Lower leg skin (tissue), 4 donors: Measurements from ENCODE around the gene MCRIP2. TPM values are rescaled to one million over a fixed set of nuclear protein-coding genes. Genes with fewer than 3 reads are reported as not detected.

Experiments used
- DNase-seq, 2 donors: peaks; one replicate each; pipeline ENCODE4 v3.0.0-alpha.2; 2019; ENCODE audit warnings: low spot score in 2 of 2
- H3K4me3 ChIP-seq: fragments of 200-600 bp; sonication (generic); 2 replicates; pipeline ENCODE4 v1.5.1; 2017; ENCODE audit warnings: mild to moderate bottlenecking, low read depth; ENCODE audit not compliant: poor library complexity, severe bottlenecking
- POLR2A ChIP-seq, 2 donors: fragments of 450-650 bp; IDR thresholded peaks; one replicate each; pipeline ENCODE4 v1.6.1; 2016 to 2017; ENCODE audit warnings: antibody characterized with exemption in 2 of 2, mild to moderate bottlenecking in 1 of 2, moderate library complexity in 1 of 2
- WGBS, 2 donors: methylation state at CpG; one replicate each; pipeline ENCODE4 v1.1.5; 2018; 5-methylcytosine and 5-hydroxymethylcytosine counted together
- intact Hi-C: fragments of 100-400 bp; cut with DNase I; formaldehyde crosslinking; loops from one replicate; pipeline ENCODE4 v1.15.0; 2023; ENCODE audit warnings: low total_unique reads
- total RNA-seq, 4 donors: library from RNA; depleted of rRNA; stranded (reverse); fragments of >200 nt; gene quantifications; one replicate each; pipeline ENCODE4 v1.1.0, GENCODE V29; 2016
- TF ChIP-seq, protein P1 (sequence below), 3 donors: fragments of 450-650 bp; IDR thresholded peaks; one replicate each; pipeline ENCODE4 v1.5.1; 2016; ENCODE audit warnings: antibody characterized with exemption in 3 of 3, mild to moderate bottlenecking in 3 of 3, moderate library complexity in 2 of 3

The MCRIP2 gene
- total RNA-seq, 4 donors from 2014 or later: 10.5 to 31.3 (median 23.2) TPM

DNA sequence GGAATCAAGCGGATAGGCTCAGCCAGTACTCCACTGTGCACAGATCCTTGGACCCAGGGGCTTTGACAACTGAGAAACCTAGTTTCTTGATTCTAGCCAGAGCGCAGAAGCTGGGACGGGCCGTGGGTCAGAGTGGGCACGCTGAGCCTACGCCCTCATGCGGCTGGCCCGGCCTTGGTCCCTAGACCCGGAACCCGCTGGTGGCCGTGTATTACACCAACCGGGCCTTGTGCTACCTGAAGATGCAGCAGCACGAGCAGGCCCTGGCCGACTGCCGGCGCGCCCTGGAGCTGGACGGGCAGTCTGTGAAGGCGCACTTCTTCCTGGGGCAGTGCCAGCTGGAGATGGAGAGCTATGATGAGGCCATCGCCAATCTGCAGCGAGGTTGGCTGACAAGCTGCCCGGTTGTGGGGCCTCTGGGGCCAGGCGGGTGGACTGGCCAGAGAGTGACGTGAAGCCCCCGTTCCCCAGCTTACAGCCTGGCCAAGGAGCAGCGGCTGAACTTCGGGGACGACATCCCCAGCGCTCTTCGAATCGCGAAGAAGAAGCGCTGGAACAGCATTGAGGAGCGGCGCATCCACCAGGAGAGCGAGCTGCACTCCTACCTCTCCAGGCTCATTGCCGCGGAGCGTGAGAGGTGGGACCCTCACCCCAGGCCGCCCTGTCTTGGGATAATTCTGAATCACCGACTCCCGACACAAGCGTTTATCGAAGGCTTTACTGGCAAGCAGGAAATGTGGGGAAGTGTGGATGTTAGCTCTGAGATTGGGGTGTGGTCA lies 39.5 kb downstream of the MCRIP2 start:
- intact Hi-C loops: no loop called here
- WGBS, 2 donors: 43 to 49% methylated on average over 32 to 42 of the region's 44 CpGs
- peak overlapping the region; percentile 76 for H3K4me3 ChIP-seq
- TF ChIP-seq, protein P1, sequence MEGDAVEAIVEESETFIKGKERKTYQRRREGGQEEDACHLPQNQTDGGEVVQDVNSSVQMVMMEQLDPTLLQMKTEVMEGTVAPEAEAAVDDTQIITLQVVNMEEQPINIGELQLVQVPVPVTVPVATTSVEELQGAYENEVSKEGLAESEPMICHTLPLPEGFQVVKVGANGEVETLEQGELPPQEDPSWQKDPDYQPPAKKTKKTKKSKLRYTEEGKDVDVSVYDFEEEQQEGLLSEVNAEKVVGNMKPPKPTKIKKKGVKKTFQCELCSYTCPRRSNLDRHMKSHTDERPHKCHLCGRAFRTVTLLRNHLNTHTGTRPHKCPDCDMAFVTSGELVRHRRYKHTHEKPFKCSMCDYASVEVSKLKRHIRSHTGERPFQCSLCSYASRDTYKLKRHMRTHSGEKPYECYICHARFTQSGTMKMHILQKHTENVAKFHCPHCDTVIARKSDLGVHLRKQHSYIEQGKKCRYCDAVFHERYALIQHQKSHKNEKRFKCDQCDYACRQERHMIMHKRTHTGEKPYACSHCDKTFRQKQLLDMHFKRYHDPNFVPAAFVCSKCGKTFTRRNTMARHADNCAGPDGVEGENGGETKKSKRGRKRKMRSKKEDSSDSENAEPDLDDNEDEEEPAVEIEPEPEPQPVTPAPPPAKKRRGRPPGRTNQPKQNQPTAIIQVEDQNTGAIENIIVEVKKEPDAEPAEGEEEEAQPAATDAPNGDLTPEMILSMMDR (IDR thresholded peaks at IDR 0.05): no peak
- no peak for TF ChIP-seq POLR2A (IDR thresholded peaks at IDR 0.05)
- no peak for DNase-seq

- H3K4me3 ChIP-seq: no peak overlapping the region
- WGBS, 2 donors: 71 to 77% methylated on average over 27 to 28 of the region's 28 CpGs
- no peak for DNase-seq
- TF ChIP-seq POLR2A (IDR thresholded peaks at IDR 0.05): no peak
- TF ChIP-seq, protein P1 (IDR thresholded peaks at IDR 0.05): no peak
- intact Hi-C loops: no loop called here
Observed at GRCh38 chr16:681746-682427, 40.3 kb downstream of the MCRIP2 start.

DNA sequence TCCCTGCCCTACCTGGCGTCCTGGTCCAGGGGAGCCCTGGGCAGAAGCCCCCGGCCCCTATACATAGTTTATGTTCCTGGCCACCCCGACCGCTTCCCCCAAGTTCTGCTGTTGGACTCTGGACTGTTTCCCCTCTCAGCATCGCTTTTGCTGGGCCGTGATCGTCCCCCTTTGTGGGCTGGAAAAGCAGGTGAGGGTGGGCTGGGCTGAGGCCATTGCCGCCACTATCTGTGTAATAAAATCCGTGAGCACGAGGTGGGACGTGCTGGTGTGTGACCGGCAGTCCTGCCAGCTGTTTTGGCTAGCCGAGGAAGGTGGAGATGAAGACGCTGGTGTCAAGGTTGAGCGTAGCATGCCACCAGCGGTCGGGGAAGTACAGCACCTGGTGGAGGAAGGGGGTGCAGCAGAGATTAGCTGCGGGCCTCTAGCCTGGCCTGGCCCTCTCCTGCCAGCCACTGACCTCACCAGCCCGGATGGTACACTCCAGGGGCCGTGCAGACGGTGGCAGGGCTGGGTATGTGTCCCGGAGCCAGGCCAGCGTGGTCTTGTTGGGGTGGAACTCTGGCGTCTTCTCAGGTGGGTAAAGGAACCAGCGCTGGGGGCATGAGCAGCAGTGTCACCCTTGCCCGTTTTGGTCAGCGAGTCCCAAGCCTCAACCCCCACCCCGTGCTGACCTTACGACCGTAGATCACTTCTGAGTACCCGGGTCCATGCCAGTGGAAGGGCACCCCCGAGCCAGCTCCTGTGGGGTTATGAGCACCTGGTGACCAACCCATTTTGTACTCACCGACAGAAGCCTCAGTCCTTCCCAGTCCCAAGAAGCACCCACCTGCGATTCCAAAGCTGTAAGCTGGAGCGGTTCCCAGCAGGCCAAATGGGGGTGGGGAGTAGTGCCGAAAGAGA lies 41.1 kb downstream of the MCRIP2 start:
- 77 to 80% methylated on average over 31 to 36 of the region's 36 CpGs for WGBS, 2 donors
- intact Hi-C loops: no loop called here
- DNase-seq: no peak
- TF ChIP-seq, protein P1 (IDR thresholded peaks at IDR 0.05): no peak
- TF ChIP-seq POLR2A (IDR thresholded peaks at IDR 0.05): no peak
- no peak overlapping the region for H3K4me3 ChIP-seq

DNA sequence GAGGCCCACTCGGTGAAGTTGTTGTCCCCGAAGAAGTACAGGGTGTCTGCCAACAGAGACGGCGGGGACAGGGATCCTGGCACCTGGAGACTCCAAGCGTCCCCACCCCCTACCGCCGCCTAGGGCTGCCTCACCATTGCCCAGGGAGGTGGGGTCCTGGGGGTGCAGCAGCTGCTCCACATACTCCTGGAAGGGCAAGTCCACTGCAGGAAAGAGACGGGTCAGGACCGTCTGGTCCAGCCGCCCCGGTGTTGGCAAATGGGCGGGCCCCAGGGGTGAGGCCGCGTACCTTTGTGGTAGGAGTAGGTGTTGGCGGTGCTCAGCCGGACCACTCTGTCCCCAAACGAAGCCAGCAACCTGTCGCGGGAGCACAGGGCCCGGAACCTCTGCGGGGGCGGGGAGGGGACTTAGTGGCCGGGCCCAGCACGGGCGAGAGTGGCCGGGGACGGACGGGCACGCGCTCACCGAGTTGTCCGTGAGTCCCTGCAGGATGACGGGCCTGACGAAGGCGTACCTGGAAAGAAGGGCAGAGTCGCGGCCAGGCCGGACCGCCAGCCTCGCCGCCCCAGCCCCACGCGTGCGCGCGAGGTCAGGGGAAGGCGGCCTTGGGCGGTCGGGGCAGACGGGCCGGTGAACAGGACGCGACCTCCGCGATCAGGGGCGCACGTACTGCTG lies 41.9 kb downstream of the MCRIP2 start:
- no peak for DNase-seq
- no peak for TF ChIP-seq POLR2A (IDR thresholded peaks at IDR 0.05)
- TF ChIP-seq, protein P1 (IDR thresholded peaks at IDR 0.05): no peak
- intact Hi-C loops: no loop called here
- peak overlapping the region; percentile 37 for H3K4me3 ChIP-seq
- WGBS, 2 donors: 17 to 35% methylated on average over 21 to 30 of the region's 57 CpGs

GRCh38 chr16:684071-684794 lies 42.6 kb downstream of the MCRIP2 start, which contains the start of gene JMJD8:
TSS of gene JMJD8 (minus strand) at chr16:684334. CDS start at chr16:684319, 15 bp downstream.
- peak within 1 kb of the TSS; percentile 37 for H3K4me3 ChIP-seq
- 0 to 2% methylated on average over 5 to 33 of the region's 91 CpGs for WGBS, 2 donors
- peak; percentile 96 to 99 for DNase-seq
- intact Hi-C loops: no loop called here
- TF ChIP-seq, protein P1 (IDR thresholded peaks at IDR 0.05): no peak
- TF ChIP-seq POLR2A (IDR thresholded peaks at IDR 0.05): no peak
